A673 (cell line): ENCODE results near the gene INSR. TPM values are rescaled to one million over a fixed set of nuclear protein-coding genes. Genes with fewer than 3 reads are reported as not detected.

ENCODE experiments used
- BruUV-seq: library from RNA; stranded (reverse); fragments of 400-500 nt; replicated peaks from 2 replicates; lab custom pipeline; 2021; lab: Mats Ljungman, UMichigan
- CTCF ChIA-PET: fragments of 300-600 bp; sonication (Branson Sonifier 250); formaldehyde crosslinking; loops from one replicate; lab custom pipeline; 2022; ENCODE audit warnings: antibody characterized with exemption; lab: Charles Lee
- POLR2A ChIA-PET: fragments of 300-600 bp; sonication (Branson Sonifier 250); formaldehyde crosslinking; loops from one replicate; lab custom pipeline; 2022; ENCODE audit warnings: antibody characterized with exemption; ENCODE audit not compliant: low non-redundant PET; lab: Charles Lee
- DNase-seq: peaks from one replicate; pipeline ENCODE4 v3.0.0-alpha.2; 2015; ENCODE audit warnings: low spot score
- H3K27ac ChIP-seq: fragments of 200-600 bp; sonication (generic); 2 replicates; pipeline ENCODE4 v1.5.1; 2016; ENCODE audit warnings: mixed run types, low read depth, mild to moderate bottlenecking, mixed read lengths, antibody characterized with exemption, low read length; ENCODE audit not compliant: poor library complexity, severe bottlenecking
- H3K27me3 ChIP-seq: fragments of 200-600 bp; sonication (generic); replicated peaks from 2 replicates; pipeline ENCODE4 v1.6.1; 2017; ENCODE audit warnings: mixed run types, low read depth, mild to moderate bottlenecking, mixed read lengths, antibody characterized with exemption, low read length; ENCODE audit not compliant: insufficient read depth, poor library complexity
- H3K36me3 ChIP-seq: fragments of 200-600 bp; sonication (generic); 2 replicates; pipeline ENCODE4 v1.6.1; 2016; ENCODE audit warnings: mixed run types, mild to moderate bottlenecking, mixed read lengths, antibody characterized with exemption, low read length; ENCODE audit not compliant: insufficient read depth, poor library complexity, severe bottlenecking
- H3K4me1 ChIP-seq: fragments of 200-600 bp; sonication (generic); 2 replicates; pipeline ENCODE4 v1.6.1; 2017; ENCODE audit warnings: mixed run types, mild to moderate bottlenecking, mixed read lengths, antibody characterized with exemption, low read length; ENCODE audit not compliant: insufficient read depth, poor library complexity, severe bottlenecking
- H3K4me3 ChIP-seq: fragments of 200-600 bp; sonication (generic); 2 replicates; pipeline ENCODE4 v1.5.1; 2016; ENCODE audit warnings: low read depth, mixed run types, mild to moderate bottlenecking, mixed read lengths, low read length; ENCODE audit not compliant: poor library complexity, severe bottlenecking
- H3K9me3 ChIP-seq: fragments of 200-600 bp; sonication (generic); 2 replicates; pipeline ENCODE4 v1.6.1; 2016; ENCODE audit warnings: mixed run types, low read depth, mild to moderate bottlenecking, mixed read lengths, antibody characterized with exemption, low read length; ENCODE audit not compliant: poor library complexity, severe bottlenecking
- EZH2 ChIP-seq: fragments of 200-600 bp; sonication (generic); IDR thresholded peaks from 2 replicates; pipeline ENCODE4 v1.6.1; 2017; ENCODE audit warnings: borderline replicate concordance, low read depth, mild to moderate bottlenecking, mixed read lengths, antibody characterized with exemption, low read length; ENCODE audit not compliant: poor library complexity, severe bottlenecking
- intact Hi-C: fragments of 100-400 bp; cut with micrococcal nuclease; formaldehyde crosslinking; loops from one replicate; pipeline ENCODE4 v1.10.0; 2022; ENCODE audit not compliant: unreplicated experiment
- total RNA-seq: library from RNA; stranded (reverse); gene quantifications from 2 replicates; pipeline ENCODE4 v1.2.3, GENCODE V29; 2021
- TF ChIP-seq, protein P1 (sequence below): fragments of 300-800, 200-600 bp; sonication (generic); conservative IDR thresholded peaks from 2 replicates; pipeline ENCODE4 v1.5.1; 2017; ENCODE audit warnings: low read depth, mild to moderate bottlenecking, antibody characterized with exemption, low read length, moderate library complexity, mixed read lengths

Gene INSR
- total RNA-seq, 1 experiment from 2014 or later: 12.9 TPM

DNA sequence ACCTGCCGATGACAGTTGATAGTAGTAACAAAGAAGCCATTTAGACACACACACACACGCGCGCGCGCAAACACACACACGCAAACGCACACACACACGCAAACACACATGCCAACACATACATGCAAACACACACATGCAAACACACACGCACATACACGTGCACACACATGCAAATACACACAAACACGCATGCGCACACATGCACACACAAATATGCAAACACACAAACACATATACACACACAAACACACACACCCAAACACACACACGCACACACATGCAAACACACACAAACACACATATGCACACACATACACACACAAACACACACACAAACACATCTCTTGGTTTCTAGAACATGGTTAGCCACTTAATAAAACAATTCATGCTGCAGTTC, 174.6 kb downstream of the INSR start:
- no peak overlapping the region for H3K27ac ChIP-seq
- TF ChIP-seq EZH2: no peak
- TF ChIP-seq, protein P1, sequence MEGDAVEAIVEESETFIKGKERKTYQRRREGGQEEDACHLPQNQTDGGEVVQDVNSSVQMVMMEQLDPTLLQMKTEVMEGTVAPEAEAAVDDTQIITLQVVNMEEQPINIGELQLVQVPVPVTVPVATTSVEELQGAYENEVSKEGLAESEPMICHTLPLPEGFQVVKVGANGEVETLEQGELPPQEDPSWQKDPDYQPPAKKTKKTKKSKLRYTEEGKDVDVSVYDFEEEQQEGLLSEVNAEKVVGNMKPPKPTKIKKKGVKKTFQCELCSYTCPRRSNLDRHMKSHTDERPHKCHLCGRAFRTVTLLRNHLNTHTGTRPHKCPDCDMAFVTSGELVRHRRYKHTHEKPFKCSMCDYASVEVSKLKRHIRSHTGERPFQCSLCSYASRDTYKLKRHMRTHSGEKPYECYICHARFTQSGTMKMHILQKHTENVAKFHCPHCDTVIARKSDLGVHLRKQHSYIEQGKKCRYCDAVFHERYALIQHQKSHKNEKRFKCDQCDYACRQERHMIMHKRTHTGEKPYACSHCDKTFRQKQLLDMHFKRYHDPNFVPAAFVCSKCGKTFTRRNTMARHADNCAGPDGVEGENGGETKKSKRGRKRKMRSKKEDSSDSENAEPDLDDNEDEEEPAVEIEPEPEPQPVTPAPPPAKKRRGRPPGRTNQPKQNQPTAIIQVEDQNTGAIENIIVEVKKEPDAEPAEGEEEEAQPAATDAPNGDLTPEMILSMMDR: no peak
- H3K27me3 ChIP-seq: no peaks in the 10 kb centered on the region
- no peak for DNase-seq
- H3K4me1 ChIP-seq: no peaks in the 10 kb centered on the region
- no peak overlapping the region for H3K4me3 ChIP-seq
- BruUV-seq: no TSS peak
- no peaks in the 10 kb centered on the region for H3K36me3 ChIP-seq
- ChIA-PET POLR2A (no interaction called here), CTCF (no interaction called here)
- no peaks in the 10 kb centered on the region for H3K9me3 ChIP-seq
- intact Hi-C loops: no loop called here

DNA sequence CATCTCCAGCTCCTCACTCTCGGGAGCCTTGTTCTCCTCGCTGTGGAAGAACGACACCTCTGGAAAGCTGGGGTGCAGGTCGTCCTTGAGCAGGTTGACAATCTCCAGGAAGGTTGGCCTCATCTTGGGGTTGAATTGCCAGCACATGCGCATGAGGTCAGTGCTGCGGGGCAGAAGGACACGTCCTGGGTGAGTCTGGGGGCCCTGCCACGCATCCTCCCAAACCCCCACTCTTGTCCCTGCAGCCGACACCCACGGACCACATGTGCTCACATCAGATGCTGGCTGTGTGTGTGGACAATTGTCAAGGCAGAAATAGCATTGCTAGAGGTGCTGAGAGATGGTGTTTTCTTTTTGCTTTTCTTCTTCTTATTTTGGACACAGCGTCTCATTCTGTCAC, 177.0 kb downstream of the INSR start:
- BruUV-seq: no TSS peak
- H3K9me3 ChIP-seq: no peaks in the 10 kb centered on the region
- H3K27me3 ChIP-seq: no peaks in the 10 kb centered on the region
- no peak overlapping the region for H3K27ac ChIP-seq
- TF ChIP-seq, protein P1: no peak
- TF ChIP-seq EZH2: no peak
- DNase-seq: no peak
- intact Hi-C loops: no loop called here
- no peaks in the 10 kb centered on the region for H3K36me3 ChIP-seq
- no peaks in the 10 kb centered on the region for H3K4me1 ChIP-seq
- ChIA-PET POLR2A (no interaction called here), CTCF (no interaction called here)
- no peak overlapping the region for H3K4me3 ChIP-seq

DNA sequence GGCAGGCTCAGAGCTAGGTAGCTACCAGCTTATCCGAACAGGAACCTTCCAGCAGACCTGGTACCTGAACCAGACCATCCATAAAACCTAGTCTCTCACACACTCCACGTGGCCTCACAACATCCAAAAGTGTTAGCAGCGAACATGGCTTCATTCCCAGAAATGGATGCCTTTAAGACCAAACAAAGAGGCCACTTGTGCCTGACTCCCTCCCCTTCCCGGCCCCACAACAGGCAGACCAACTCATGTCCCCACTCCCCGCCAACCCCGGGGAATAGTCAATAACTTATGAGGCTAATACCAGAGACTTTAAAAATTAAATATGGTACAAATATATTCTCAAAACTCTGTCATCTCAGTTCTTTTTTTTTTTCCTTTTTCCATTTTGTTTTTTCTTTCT, 178.5 kb downstream of the INSR start:
- DNase-seq: no peak
- Histone ChIP-seq H3K27ac (no peak overlapping the region), H3K27me3 (no peaks in the 10 kb centered on the region), H3K4me3 (no peak overlapping the region), H3K9me3 (no peaks in the 10 kb centered on the region), H3K4me1 (no peaks in the 10 kb centered on the region), H3K36me3 (no peaks in the 10 kb centered on the region)
- ChIA-PET CTCF (interaction anchor here (0.6 kb wide), 1 partner anchor 238 kb away, joined by 4 read pairs; no protein-coding TSS in a partner anchor), POLR2A (interaction anchor here (0.6 kb wide), 1 partner anchor 808 kb away, joined by 6 read pairs; no protein-coding TSS in a partner anchor)
- TF ChIP-seq, protein P1: no peak
- no peak for TF ChIP-seq EZH2
- BruUV-seq: no TSS peak
- intact Hi-C loops: no loop called here
